ENCODE measurements around the gene GRPEL1. TPM values are rescaled to one million over a fixed set of nuclear protein-coding genes. Genes with fewer than 3 reads are reported as not detected.

The GRPEL1 gene
- polyA plus RNA-seq, 3 donors = 44.1 to 49.6 (median 45.4) TPM

- peaks cover 83 to 91% of the 10 kb centered on the region in 2 donors for H3K36me3 Mint-ChIP-seq
- H3K36me3 ChIP-seq (replicated peaks in 1 of 2; ENCODE audit: control insufficient read depth in 1 of 2, insufficient read depth in 2 of 2, low read length in 2 of 2) = peaks cover 74 to 96% of the 10 kb centered on the region in 2 donors
- H3K27ac Mint-ChIP-seq = peak overlapping the region in 1 of 7 donors; percentile 70
- intact Hi-C loops (cut with micrococcal nuclease) = no loop called here
- peak overlapping the region in 1 of 2 donors; percentile 2 for H3K27ac ChIP-seq (ENCODE audit: low read depth in 1 of 2, low read length in 2 of 2)
- no peak overlapping the region for H3K9ac ChIP-seq (ENCODE audit: insufficient read depth, low read length, poor library complexity, severe bottlenecking)
- H3K4me1 Mint-ChIP-seq = no peaks in the 10 kb centered on the region
- no peak overlapping the region for H3K4me2 ChIP-seq (replicated peaks; ENCODE audit: extremely low read depth, low read length, poor library complexity, severe bottlenecking)
- H3K9me3 ChIP-seq (replicated peaks in 1 of 2; ENCODE audit: control insufficient read depth in 1 of 2, insufficient read depth in 1 of 2, low read length in 2 of 2) = no peaks in the 10 kb centered on the region
- WGBS (ENCODE audit: insufficient coverage) = 98% methylated on average over 11 of the region's 16 CpGs
- peaks cover 0 to 1% (median 0%) of the 10 kb centered on the region in 3 donors for H3K27me3 Mint-ChIP-seq (ENCODE audit: low read depth in 3 of 3)
- H3K9me3 Mint-ChIP-seq = no peaks in the 10 kb centered on the region
- H3K4me3 Mint-ChIP-seq = no peak overlapping the region
- H3K4me3 ChIP-seq (replicated peaks in 1 of 3; ENCODE audit: low read depth in 2 of 3, low read length in 3 of 3) = no peak overlapping the region
- peaks cover 77% of the 10 kb centered on the region for H4K20me1 ChIP-seq (ENCODE audit: insufficient read depth, low read length)
- no peaks in the 10 kb centered on the region for H3K4me1 ChIP-seq (ENCODE audit: control insufficient read depth in 1 of 2, insufficient read depth in 2 of 2, low read length in 2 of 2)
- H3K27me3 ChIP-seq (ENCODE audit: control insufficient read depth in 2 of 2, insufficient read depth in 2 of 2, low read length in 2 of 2) = no peaks in the 10 kb centered on the region
- H2AFZ ChIP-seq (ENCODE audit: insufficient read depth, low read depth, low read length, poor library complexity, severe bottlenecking) = no peak overlapping the region
- no peak for TF ChIP-seq CTCF (IDR thresholded peaks at IDR 0.05)
- no peaks in the 10 kb centered on the region for H3K79me2 ChIP-seq (ENCODE audit: insufficient read depth, low read length)
- no peak for DNase-seq
Measured at GRCh38 chr4:7023486-7023885, 44.4 kb downstream of the GRPEL1 start.

- no peaks in the 10 kb centered on the region for H3K4me1 ChIP-seq (ENCODE audit: control insufficient read depth in 1 of 2, insufficient read depth in 2 of 2, low read length in 2 of 2)
- no peaks in the 10 kb centered on the region for H3K9me3 Mint-ChIP-seq
- H3K27me3 Mint-ChIP-seq (ENCODE audit: low read depth in 3 of 3) = peaks cover 0 to 1% (median 0%) of the 10 kb centered on the region in 3 donors
- peaks cover 79% of the 10 kb centered on the region for H4K20me1 ChIP-seq (ENCODE audit: insufficient read depth, low read length)
- TF ChIP-seq CTCF (IDR thresholded peaks at IDR 0.05) = no peak
- no peak overlapping the region for H3K27ac ChIP-seq (ENCODE audit: low read depth in 1 of 2, low read length in 2 of 2)
- peaks cover 77 to 96% of the 10 kb centered on the region in 2 donors for H3K36me3 ChIP-seq (replicated peaks in 1 of 2; ENCODE audit: control insufficient read depth in 1 of 2, insufficient read depth in 2 of 2, low read length in 2 of 2)
- no peak overlapping the region for H3K4me3 Mint-ChIP-seq
- intact Hi-C loops (cut with micrococcal nuclease) = no loop called here
- H3K9ac ChIP-seq (ENCODE audit: insufficient read depth, low read length, poor library complexity, severe bottlenecking) = no peak overlapping the region
- peaks cover 76 to 92% of the 10 kb centered on the region in 2 donors for H3K36me3 Mint-ChIP-seq
- H3K27ac Mint-ChIP-seq = peak overlapping the region in 4 of 7 donors; percentile 12 to 65 (median 35)
- DNase-seq = no peak
- no peaks in the 10 kb centered on the region for H3K4me1 Mint-ChIP-seq
- 94% methylated on average over 12 of the region's 13 CpGs for WGBS (ENCODE audit: insufficient coverage)
- no peak overlapping the region for H3K4me3 ChIP-seq (replicated peaks in 1 of 3; ENCODE audit: low read depth in 2 of 3, low read length in 3 of 3)
- H3K27me3 ChIP-seq (ENCODE audit: control insufficient read depth in 2 of 2, insufficient read depth in 2 of 2, low read length in 2 of 2) = no peaks in the 10 kb centered on the region
- no peaks in the 10 kb centered on the region for H3K9me3 ChIP-seq (replicated peaks in 1 of 2; ENCODE audit: control insufficient read depth in 1 of 2, insufficient read depth in 1 of 2, low read length in 2 of 2)
- H3K4me2 ChIP-seq (replicated peaks; ENCODE audit: extremely low read depth, low read length, poor library complexity, severe bottlenecking) = no peak overlapping the region
- H2AFZ ChIP-seq (ENCODE audit: insufficient read depth, low read depth, low read length, poor library complexity, severe bottlenecking) = no peak overlapping the region
- H3K79me2 ChIP-seq (ENCODE audit: insufficient read depth, low read length) = no peaks in the 10 kb centered on the region
Measured at GRCh38 chr4:7021930-7022664, 45.8 kb downstream of the GRPEL1 start.

Measured in CD14-positive monocyte (primary cell).